ENCODE results near the gene BACH1. TPM values are rescaled to one million over a fixed set of nuclear protein-coding genes. Genes with fewer than 3 reads are reported as not detected.

BACH1 gene
- total RNA-seq, 2 donors from 2014 or later = 55.6 to 64.2 TPM

- Mint-ChIP-seq H3K27ac (no peak overlapping the region), H3K27me3 (no peaks in the 10 kb centered on the region)
These were observed 92.1 kb downstream of the BACH1 start for GRCh38 chr21:29390778-29391177.

DNA sequence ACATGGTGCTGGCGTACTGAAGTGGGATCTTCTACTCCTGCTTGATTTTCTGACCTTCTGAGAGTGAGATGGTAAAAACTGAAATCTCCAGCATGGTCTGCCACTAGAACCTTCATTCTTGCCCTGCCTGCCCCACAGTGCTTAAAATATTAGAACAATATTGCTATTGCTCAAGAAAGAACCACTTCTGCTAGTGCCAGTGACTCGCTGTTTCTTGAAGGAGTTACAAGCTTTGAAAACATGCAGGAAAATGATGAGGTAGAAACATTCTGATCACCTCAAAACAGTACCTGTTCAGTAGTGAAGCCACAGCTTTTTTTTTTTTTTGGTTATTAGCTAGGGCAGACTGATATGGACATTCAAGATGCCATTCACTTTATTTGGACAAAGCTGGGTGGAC, 95.3 kb downstream of the BACH1 start:
- H3K36me3 Mint-ChIP-seq (ENCODE audit: low read depth) = peaks cover 3% of the 10 kb centered on the region
- H3K4me3 Mint-ChIP-seq = no peak overlapping the region
- H3K4me1 Mint-ChIP-seq = peaks cover 3% of the 10 kb centered on the region
- DNase-seq (no peak), ATAC-seq (no peak)
- no peak overlapping the region for H3K27ac Mint-ChIP-seq
- no peaks in the 10 kb centered on the region for H3K27me3 Mint-ChIP-seq
- H3K9me3 ChIP-seq (ENCODE audit: control insufficient read depth, low read length, poor library complexity, severe bottlenecking) = no peaks in the 10 kb centered on the region

More at GRCh38 chr21:29390778-29391177, 92.1 kb downstream of the BACH1 start:
- no peak overlapping the region for H3K4me3 Mint-ChIP-seq
- no peak for DNase-seq
- no peak for ATAC-seq
- H3K4me1 Mint-ChIP-seq = peaks cover 3% of the 10 kb centered on the region
- peaks cover 3% of the 10 kb centered on the region for H3K36me3 Mint-ChIP-seq (ENCODE audit: low read depth)
- H3K9me3 ChIP-seq (ENCODE audit: control insufficient read depth, low read length, poor library complexity, severe bottlenecking) = no peaks in the 10 kb centered on the region

Other genes starting within 250 kb of the BACH1 start
- gene CCT8, start 225.3 kb upstream of the BACH1 start, total RNA-seq = 100 to 1,000 TPM in 1 of 2 donors, 10 to 100 TPM in 1; 90.3 to 109 TPM
- 10 to 100 TPM; 11.6 to 85.3 TPM for gene MAP3K7CL, start 168.3 kb upstream of the BACH1 start, total RNA-seq